Stimulated activated CD4-positive, alpha-beta T cell treated with anti-CD3 and anti-CD28 coated beads, Interleukin-4, amount 100 ng/mL, for 1 hour (primary cell): ENCODE measurements around the gene RANBP17.
"Not testable (repeated sequence)": the region's sequence is repeated elsewhere in the genome, so short reads cannot be mapped to it uniquely, and the experiment has no call there.

Experiments
- DNase-seq: peaks from one replicate; pipeline ENCODE4 v3.0.0-alpha.2; 2020

Gene RANBP17

GRCh38 chr5:171258737-171259415, 397.1 kb downstream of the RANBP17 start:
- no peak for DNase-seq

DNA sequence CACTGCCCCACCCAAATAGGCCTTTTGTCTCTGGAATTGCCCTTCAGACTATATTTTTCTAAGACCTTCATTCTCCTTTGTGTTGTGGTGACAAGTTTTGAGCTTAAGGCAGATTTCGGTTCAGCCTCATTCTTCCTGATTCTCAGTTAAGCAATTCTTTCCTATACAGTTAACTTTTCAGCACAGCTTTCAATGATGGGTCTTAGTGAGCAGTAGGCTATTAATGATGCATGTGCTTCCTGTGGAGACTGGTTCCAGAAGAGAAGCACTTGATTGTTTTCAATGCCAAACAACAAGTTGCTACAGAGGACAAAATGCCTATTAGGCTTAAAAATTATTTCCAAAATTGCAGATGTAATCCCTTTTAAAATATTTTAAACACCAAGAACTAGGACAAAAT, 399.5 kb downstream of the RANBP17 start:
- DNase-seq: no peak

GRCh38 chr5:171261904-171262303, 400.1 kb downstream of the RANBP17 start:
- no peak for DNase-seq

DNA sequence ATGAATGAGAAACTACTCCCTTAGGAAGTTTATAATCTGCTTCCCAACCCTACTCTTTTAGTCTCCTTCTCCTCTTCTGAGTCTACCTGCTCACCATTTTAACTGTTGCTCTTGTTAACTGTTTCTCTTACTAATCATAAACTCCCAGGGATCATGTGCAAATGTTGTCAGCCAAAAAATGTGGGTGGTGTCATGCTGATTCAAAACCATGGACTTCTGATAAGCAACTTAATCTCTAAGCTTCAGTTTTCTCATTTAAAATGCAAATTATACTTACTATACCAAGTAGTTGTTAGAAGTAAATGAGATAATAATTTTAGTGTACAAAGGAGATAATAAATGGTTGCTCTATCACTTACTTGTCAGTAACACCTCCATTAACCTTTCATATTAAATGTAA, 401.4 kb downstream of the RANBP17 start:
- no peak for DNase-seq

- no peak for DNase-seq
Measured at GRCh38 chr5:171264843-171265242, 403.0 kb downstream of the RANBP17 start.

DNA sequence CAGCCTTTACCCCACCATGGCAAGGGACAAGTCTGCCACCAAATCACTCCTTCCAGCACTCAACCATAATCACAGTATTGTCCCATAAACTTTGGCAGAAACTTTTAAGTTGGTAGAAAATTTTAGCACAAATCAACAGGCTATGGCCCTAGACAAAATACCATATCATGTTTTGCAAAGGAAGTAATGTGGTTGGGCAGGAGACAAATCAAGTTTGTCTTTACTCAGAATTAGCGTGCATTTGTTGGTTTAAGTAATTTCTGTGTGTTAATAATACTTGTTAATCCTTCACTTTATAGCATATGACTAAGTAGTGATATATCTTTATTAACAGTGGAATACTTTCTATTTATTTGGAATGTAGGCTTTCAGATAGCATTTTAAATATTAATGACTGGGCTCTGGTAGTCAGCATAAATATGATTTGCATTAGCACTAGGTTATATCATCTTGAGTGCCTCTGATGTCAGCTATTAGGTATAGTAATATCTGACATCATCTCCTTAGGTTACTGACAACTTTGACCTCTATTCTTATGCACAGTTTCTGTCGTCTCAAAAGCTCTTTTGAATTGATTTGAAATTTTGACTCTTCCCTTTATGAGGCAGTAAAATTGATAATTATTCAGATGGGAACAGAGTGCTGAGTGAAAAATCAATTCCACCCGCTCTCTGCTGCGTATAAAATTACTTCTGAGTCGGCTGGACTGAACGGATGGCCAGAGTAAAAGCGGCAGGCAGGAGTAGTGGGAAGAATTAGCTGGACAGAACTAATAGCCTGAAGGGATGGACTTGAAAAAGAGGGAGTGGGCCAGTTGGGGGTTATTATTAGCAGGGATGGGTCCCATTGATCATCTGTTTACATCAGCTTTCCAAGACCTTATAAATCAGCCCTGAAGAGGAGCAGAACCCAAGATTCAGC, 407.1 kb downstream of the RANBP17 start:
- DNase-seq: no peak

GRCh38 chr5:171269717-171270116, 407.9 kb downstream of the RANBP17 start:
- DNase-seq: no peak

DNA sequence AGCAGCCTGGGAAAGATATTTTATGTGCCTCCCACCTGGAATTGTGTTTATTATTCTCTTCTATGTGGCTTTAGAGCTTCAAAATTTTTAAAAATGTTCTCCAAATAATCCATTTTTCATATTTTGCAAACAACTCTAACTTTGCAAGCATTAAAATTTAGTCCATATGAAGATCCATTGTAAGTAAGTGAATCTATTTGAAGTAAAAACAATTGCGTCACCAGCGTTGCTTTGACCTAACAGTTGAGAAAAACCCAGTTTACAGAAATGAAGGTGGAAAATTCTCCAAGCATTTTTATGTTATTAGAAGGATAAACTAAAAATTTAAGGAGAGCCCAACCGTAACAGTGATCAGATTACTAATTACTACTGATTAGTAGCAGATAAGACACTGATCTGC, 408.3 kb downstream of the RANBP17 start:
- no peak for DNase-seq

- DNase-seq: no peak
Measured at GRCh38 chr5:171271798-171272197, 410.0 kb downstream of the RANBP17 start.

- DNase-seq: no peak
Measured at GRCh38 chr5:171272996-171273970, 411.5 kb downstream of the RANBP17 start.

- no peak for DNase-seq
Measured at GRCh38 chr5:171275841-171276544, 414.2 kb downstream of the RANBP17 start.

GRCh38 chr5:171283753-171284152, 421.9 kb downstream of the RANBP17 start:
- DNase-seq: no peak

GRCh38 chr5:171285465-171285864, 423.6 kb downstream of the RANBP17 start:
- DNase-seq: no peak

GRCh38 chr5:171288066-171288465, 426.2 kb downstream of the RANBP17 start:
- DNase-seq: no peak

- DNase-seq: no peak
Measured at GRCh38 chr5:171291371-171291770, 429.6 kb downstream of the RANBP17 start.

DNA sequence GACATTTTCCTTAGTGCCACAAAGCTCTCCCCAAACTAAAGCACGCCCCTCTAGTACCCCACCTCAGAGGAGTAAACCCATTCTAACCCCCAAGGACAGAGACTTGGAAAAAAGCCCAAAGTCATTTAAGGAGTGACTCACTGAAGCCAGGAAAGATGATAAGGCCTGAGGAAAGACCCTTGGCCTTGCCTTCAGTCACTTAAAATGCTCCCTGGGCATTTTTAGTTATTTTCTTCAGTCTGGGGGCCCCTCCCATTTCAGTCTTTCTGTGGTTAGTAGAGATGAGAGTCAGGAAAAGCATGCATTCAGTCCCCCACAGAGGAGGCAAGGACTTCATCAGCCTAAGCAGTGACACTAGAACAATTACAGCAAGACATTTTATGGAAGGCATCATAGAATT, 433.5 kb downstream of the RANBP17 start:
- no peak for DNase-seq

- DNase-seq: no peak
Measured at GRCh38 chr5:171295801-171296200, 434.0 kb downstream of the RANBP17 start.

DNA sequence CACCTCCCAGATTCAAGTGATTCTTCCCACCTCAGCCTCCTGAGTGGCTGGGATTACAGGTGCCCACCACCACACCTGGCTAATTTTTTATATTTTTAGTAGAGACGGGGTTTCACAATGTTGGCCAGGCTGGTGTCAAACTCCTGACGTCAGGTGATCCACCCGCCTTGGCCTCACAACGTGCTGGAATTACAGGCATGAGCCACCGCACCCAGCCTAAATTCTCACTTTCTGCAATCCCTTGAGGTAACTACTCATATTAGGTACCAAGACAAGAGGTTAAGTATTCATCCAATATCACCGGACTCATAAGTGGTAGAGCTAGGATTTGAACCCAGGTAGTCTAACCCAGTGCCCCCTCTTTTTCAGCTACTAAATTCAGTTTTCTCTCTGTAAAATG, 436.1 kb downstream of the RANBP17 start:
- not testable (repeated sequence) for DNase-seq

GRCh38 chr5:171299228-171299627, 437.4 kb downstream of the RANBP17 start:
- no peak for DNase-seq

DNA sequence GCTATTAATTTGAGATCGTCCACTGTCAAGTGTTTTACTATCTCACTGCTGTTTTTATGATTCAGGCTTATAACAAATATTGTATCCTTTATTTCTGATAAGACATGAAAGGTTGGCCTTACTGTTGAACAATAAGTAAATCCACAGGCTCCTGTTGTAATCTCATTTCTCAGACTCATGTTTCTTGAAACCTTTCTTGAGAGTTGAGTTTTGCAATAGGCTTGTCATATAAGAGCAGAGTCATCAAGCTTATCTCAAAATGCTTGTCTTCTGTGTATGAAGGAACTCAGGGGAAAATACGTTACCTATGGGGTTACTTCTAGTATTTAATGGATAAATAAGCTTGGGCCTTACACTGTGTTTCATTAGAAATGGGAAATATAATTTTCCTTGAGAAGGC, 438.0 kb downstream of the RANBP17 start:
- DNase-seq: no peak

GRCh38 chr5:171300358-171300757, 438.5 kb downstream of the RANBP17 start:
- DNase-seq: no peak

GRCh38 chr5:171306166-171306565, 444.3 kb downstream of the RANBP17 start:
- no peak for DNase-seq
